Stimulated activated memory B cell treated with anti-CD40 and anti-IgM and Interleukin-4, amounts not matched to agents 10 μg/mL and 1 μg/mL and 100 μg/mL, for 72 hours (primary cell): ENCODE data around the gene ZNF132.
"Not testable (repeated sequence)": the region's sequence is repeated elsewhere in the genome, so short reads cannot be mapped to it uniquely, and the experiment has no call there.

Source experiments
- ATAC-seq: fragments of 150-1000 bp; cut with Tn5 transposase; 2 replicates; pipeline ENCODE4 v1.10.0; 2021
- H3K27ac Mint-ChIP-seq: one replicate; pipeline ENCODE4 v1.8.0; 2022; ENCODE audit warnings: mild to moderate bottlenecking, mixed read lengths
- H3K27me3 Mint-ChIP-seq: one replicate; pipeline ENCODE4 v1.8.0; 2022; ENCODE audit warnings: mixed read lengths
- H3K36me3 Mint-ChIP-seq: one replicate; pipeline ENCODE4 v1.8.0; 2022; ENCODE audit warnings: mixed read lengths
- H3K4me1 Mint-ChIP-seq: one replicate; pipeline ENCODE4 v1.8.0; 2022; ENCODE audit warnings: mixed read lengths
- H3K4me3 Mint-ChIP-seq: one replicate; pipeline ENCODE4 v1.8.0; 2022; ENCODE audit warnings: mild to moderate bottlenecking, moderate library complexity, mixed read lengths
- H3K9me3 Mint-ChIP-seq: one replicate; pipeline ENCODE4 v1.8.0; 2022; ENCODE audit warnings: mixed read lengths

ZNF132 gene

GRCh38 chr19:58473775-58474174, 33.8 kb upstream of the ZNF132 start:
- Mint-ChIP-seq H3K4me3 (no peak overlapping the region), H3K27me3 (no peaks in the 10 kb centered on the region), H3K27ac (no peak overlapping the region), H3K9me3 (no peaks in the 10 kb centered on the region), H3K36me3 (peaks cover 30% of the 10 kb centered on the region), H3K4me1 (peaks cover 33% of the 10 kb centered on the region)
- no peak for ATAC-seq

GRCh38 chr19:58471736-58472135, 31.8 kb upstream of the ZNF132 start:
- no peaks in the 10 kb centered on the region for H3K9me3 Mint-ChIP-seq
- no peaks in the 10 kb centered on the region for H3K27me3 Mint-ChIP-seq
- H3K27ac Mint-ChIP-seq: no peak overlapping the region
- H3K4me1 Mint-ChIP-seq: peaks cover 33% of the 10 kb centered on the region
- no peak for ATAC-seq
- H3K36me3 Mint-ChIP-seq: peaks cover 41% of the 10 kb centered on the region
- no peak overlapping the region for H3K4me3 Mint-ChIP-seq

- Mint-ChIP-seq H3K4me1 (peaks cover 29% of the 10 kb centered on the region), H3K36me3 (peaks cover 41% of the 10 kb centered on the region)
- H3K27ac Mint-ChIP-seq, H3K4me3 Mint-ChIP-seq, H3K27me3 Mint-ChIP-seq, ATAC-seq, H3K9me3 Mint-ChIP-seq: not testable (repeated sequence)
These were observed 31.0 kb upstream of the ZNF132 start for GRCh38 chr19:58470837-58471543.

GRCh38 chr19:58469241-58470013, 29.5 kb upstream of the ZNF132 start:
- no peak for ATAC-seq

GRCh38 chr19:58468216-58468839, 28.4 kb upstream of the ZNF132 start:
- peaks cover 41% of the 10 kb centered on the region for H3K36me3 Mint-ChIP-seq
- H3K27ac Mint-ChIP-seq: no peak overlapping the region
- no peak for ATAC-seq
- peaks cover 22% of the 10 kb centered on the region for H3K4me1 Mint-ChIP-seq
- H3K4me3 Mint-ChIP-seq: peak overlapping the region; percentile 93
- no peaks in the 10 kb centered on the region for H3K9me3 Mint-ChIP-seq
- no peaks in the 10 kb centered on the region for H3K27me3 Mint-ChIP-seq

More at GRCh38 chr19:58469241-58470013, 29.5 kb upstream of the ZNF132 start:
- peaks cover 41% of the 10 kb centered on the region for H3K36me3 Mint-ChIP-seq
- no peak overlapping the region for H3K4me3 Mint-ChIP-seq
- peaks cover 20% of the 10 kb centered on the region for H3K4me1 Mint-ChIP-seq
- H3K27me3 Mint-ChIP-seq: no peaks in the 10 kb centered on the region
- H3K27ac Mint-ChIP-seq: no peak overlapping the region
- H3K9me3 Mint-ChIP-seq: no peaks in the 10 kb centered on the region

GRCh38 chr19:58466760-58467589, 27.0 kb upstream of the ZNF132 start, which contains the start of gene ZNF324:
Gene ZNF324 (plus strand): TSS chr19:58467080. CDS start chr19:58469186, 2,106 bp downstream.
- H3K27ac Mint-ChIP-seq: peak within 1 kb of the TSS; percentile 87
- no peaks in the 10 kb centered on the region for H3K27me3 Mint-ChIP-seq
- H3K36me3 Mint-ChIP-seq: peaks cover 28% of the 10 kb centered on the region
- peak within 1 kb of the TSS; percentile 93 for H3K4me3 Mint-ChIP-seq
- no peaks in the 10 kb centered on the region for H3K9me3 Mint-ChIP-seq
- peaks cover 22% of the 10 kb centered on the region for H3K4me1 Mint-ChIP-seq
- peak; percentile 98 for ATAC-seq

- Mint-ChIP-seq H3K4me3 (peak overlapping the region; percentile 93), H3K4me1 (peaks cover 22% of the 10 kb centered on the region), H3K27me3 (no peaks in the 10 kb centered on the region), H3K36me3 (peaks cover 26% of the 10 kb centered on the region), H3K27ac (peak overlapping the region; percentile 87), H3K9me3 (no peaks in the 10 kb centered on the region)
- ATAC-seq: peak; percentile 19
These were observed 26.3 kb upstream of the ZNF132 start for GRCh38 chr19:58466089-58466759.

- no peak overlapping the region for H3K4me3 Mint-ChIP-seq
- H3K27me3 Mint-ChIP-seq: no peaks in the 10 kb centered on the region
- no peak for ATAC-seq
- peaks cover 37% of the 10 kb centered on the region for H3K36me3 Mint-ChIP-seq
- no peak overlapping the region for H3K27ac Mint-ChIP-seq
- H3K4me1 Mint-ChIP-seq: peaks cover 6% of the 10 kb centered on the region
- H3K9me3 Mint-ChIP-seq: no peaks in the 10 kb centered on the region
These were observed 20.1 kb upstream of the ZNF132 start for GRCh38 chr19:58460039-58460438.

GRCh38 chr19:58456111-58456510, 16.2 kb upstream of the ZNF132 start:
- Mint-ChIP-seq H3K4me3 (no peak overlapping the region), H3K4me1 (peaks cover 19% of the 10 kb centered on the region), H3K27me3 (no peaks in the 10 kb centered on the region), H3K27ac (no peak overlapping the region), H3K9me3 (no peaks in the 10 kb centered on the region), H3K36me3 (peaks cover 46% of the 10 kb centered on the region)
- no peak for ATAC-seq

- Mint-ChIP-seq H3K4me1 (peaks cover 26% of the 10 kb centered on the region), H3K27ac (no peak overlapping the region), H3K36me3 (peaks cover 43% of the 10 kb centered on the region), H3K9me3 (no peaks in the 10 kb centered on the region), H3K4me3 (no peak overlapping the region), H3K27me3 (no peaks in the 10 kb centered on the region)
- ATAC-seq: no peak
These were observed 15.4 kb upstream of the ZNF132 start for GRCh38 chr19:58455306-58455705.

GRCh38 chr19:58453743-58454142, 13.8 kb upstream of the ZNF132 start:
- no peaks in the 10 kb centered on the region for H3K9me3 Mint-ChIP-seq
- no peaks in the 10 kb centered on the region for H3K27me3 Mint-ChIP-seq
- no peak overlapping the region for H3K4me3 Mint-ChIP-seq
- no peak for ATAC-seq
- peaks cover 37% of the 10 kb centered on the region for H3K36me3 Mint-ChIP-seq
- H3K27ac Mint-ChIP-seq: no peak overlapping the region
- H3K4me1 Mint-ChIP-seq: peaks cover 26% of the 10 kb centered on the region

- H3K4me3 Mint-ChIP-seq: peak within 1 kb of the TSS; percentile 93
- peaks cover 20% of the 10 kb centered on the region for H3K27me3 Mint-ChIP-seq
- H3K9me3 Mint-ChIP-seq: peaks cover 9% of the 10 kb centered on the region
- H3K27ac Mint-ChIP-seq: peak within 1 kb of the TSS; percentile 74
- peaks cover 26% of the 10 kb centered on the region for H3K4me1 Mint-ChIP-seq
- peaks cover 35% of the 10 kb centered on the region for H3K36me3 Mint-ChIP-seq
- ATAC-seq: peak; percentile 99
These were observed 11.6 kb upstream of the ZNF132 start, which contains the start of gene ZNF324B for GRCh38 chr19:58451358-58452101. Gene ZNF324B (plus strand): TSS chr19:58451622. CDS start chr19:58453702, 2,080 bp downstream.

- Mint-ChIP-seq H3K27me3 (peaks cover 23% of the 10 kb centered on the region), H3K36me3 (peaks cover 30% of the 10 kb centered on the region), H3K27ac (peak overlapping the region; percentile 74), H3K4me1 (peaks cover 26% of the 10 kb centered on the region), H3K4me3 (peak overlapping the region; percentile 93), H3K9me3 (peaks cover 9% of the 10 kb centered on the region)
- peak; percentile 2 for ATAC-seq
These were observed 11.0 kb upstream of the ZNF132 start for GRCh38 chr19:58450856-58451357.
